GM12878 (cell line): ENCODE data around the gene MPIG6B. TPM values are rescaled to one million over a fixed set of nuclear protein-coding genes. Genes with fewer than 3 reads are reported as not detected.
A peak's percentile ranks its signal among the peaks of the same experiment; 100 is the strongest.

Source experiments
- ATF2 ChIP-seq: IDR thresholded peaks from 2 replicates; pipeline ENCODE4 v1.6.1; 2012; ENCODE audit warnings: low read length, inconsistent platforms
- CBFB ChIP-seq: IDR thresholded peaks from 2 replicates; pipeline ENCODE4 v1.6.1; 2016; ENCODE audit warnings: antibody characterized with exemption, low read depth
- CHD4 ChIP-seq: fragments of 200-600 bp; sonication (generic); IDR thresholded peaks from 2 replicates; pipeline ENCODE4 v1.6.1; 2016; ENCODE audit warnings: mild to moderate bottlenecking
- CREM ChIP-seq: IDR thresholded peaks from 2 replicates; pipeline ENCODE4 v1.6.1; 2014; ENCODE audit warnings: antibody characterized with exemption, low read depth
- E4F1 ChIP-seq: fragments of 450-650 bp; IDR thresholded peaks from 2 replicates; pipeline ENCODE4 v1.6.1; 2018; ENCODE audit warnings: borderline replicate concordance, mild to moderate bottlenecking; ENCODE audit not compliant: partially characterized antibody
- EED ChIP-seq: sonication (generic); IDR thresholded peaks from 2 replicates; pipeline ENCODE4 v1.6.1; 2016; ENCODE audit warnings: antibody characterized with exemption, low read depth
- FOXM1 ChIP-seq: IDR thresholded peaks from 2 replicates; pipeline ENCODE4 v1.6.1; 2012; ENCODE audit warnings: low read depth, mild to moderate bottlenecking, inconsistent platforms, low read length, moderate library complexity
- HCFC1 ChIP-seq: fragments of 150-350 bp; IDR thresholded peaks from 2 replicates; pipeline ENCODE4 v1.6.1; 2014; ENCODE audit warnings: low read length
- IKZF2 ChIP-seq, 2 experiments: fragments of 450-650 bp; IDR thresholded peaks; 2 replicates each; pipeline ENCODE4 v1.6.1; 2017; ENCODE audit warnings: mild to moderate bottlenecking in 2 of 2, moderate library complexity in 2 of 2
- IRF5 ChIP-seq: fragments of 450-650 bp; IDR thresholded peaks from 2 replicates; pipeline ENCODE4 v1.6.1; 2017; ENCODE audit warnings: borderline replicate concordance
- KAT2A ChIP-seq: conservative IDR thresholded peaks from 2 replicates; pipeline ENCODE4 v1.6.1; 2011; ENCODE audit warnings: low read depth, low read length; ENCODE audit not compliant: control insufficient read depth
- MEF2B ChIP-seq: fragments of 450-650 bp; IDR thresholded peaks from 2 replicates; pipeline ENCODE4 v1.6.1; 2018; ENCODE audit warnings: mild to moderate bottlenecking, moderate library complexity; ENCODE audit not compliant: partially characterized antibody, poor library complexity, severe bottlenecking
- MLLT1 ChIP-seq: fragments of 450-650 bp; IDR thresholded peaks from 2 replicates; pipeline ENCODE4 v1.6.1; 2016; ENCODE audit warnings: mild to moderate bottlenecking
- POLR2AphosphoS2 ChIP-seq: IDR thresholded peaks from 2 replicates; pipeline ENCODE4 v1.6.1; 2011; ENCODE audit warnings: low read depth, mild to moderate bottlenecking, low read length, improper control_type of control experiment, moderate library complexity
- SPI1 ChIP-seq: IDR thresholded peaks from 2 replicates; pipeline ENCODE4 v1.6.1; 2011; ENCODE audit warnings: low read depth, mild to moderate bottlenecking, low read length, moderate library complexity, borderline replicate concordance; ENCODE audit not compliant: insufficient read depth
- SUPT20H ChIP-seq: IDR thresholded peaks from 2 replicates; pipeline ENCODE4 v1.6.1; 2011; ENCODE audit warnings: low read depth, mild to moderate bottlenecking, low read length, moderate library complexity, borderline replicate concordance; ENCODE audit not compliant: control insufficient read depth
- YY1 ChIP-seq: IDR thresholded peaks from 2 replicates; pipeline ENCODE4 v1.6.1; 2011; ENCODE audit warnings: low read depth, mild to moderate bottlenecking, low read length
- ZBTB4 ChIP-seq: fragments of 450-650 bp; formaldehyde crosslinking; IDR thresholded peaks from 2 replicates; pipeline ENCODE4 v1.4.0; 2022; ENCODE audit warnings: mild to moderate bottlenecking, moderate library complexity
- polyA plus RNA-seq, 11 experiments: library from polyadenylated mRNA; depleted of rRNA in 4 of 11; unstranded in 6 of 11; stranded (reverse) in 5 of 11; fragments of >200 nt; fragmentation: Nextera tagmentation in 4 of 11; fragmentation: Illumina TruSeq in 1 of 11; extraction: Ambion mirVana in 4 of 11; extraction: Trizol in 1 of 11; gene quantifications; 1 replicate in 1 of 11; 2 replicates in 10 of 11; pipeline versions ENCODE4 v1.2.1 to v1.2.3, GENCODE V29; 2011 to 2016; ENCODE audit warnings: inconsistent platforms in 2 of 11, missing spikeins in 2 of 11, low read depth in 1 of 11
- total RNA-seq, 4 experiments: library from RNA; depleted of rRNA in 3 of 4; stranded (reverse); fragments of >200 nt in 3 of 4; fragmentation: Illumina TruSeq in 1 of 4; extraction: Trizol in 1 of 4; gene quantifications; 2 replicates each; pipeline versions ENCODE4 v1.2.1 to v1.2.3, GENCODE V29; 2013 to 2021

MPIG6B gene
- total and polyA plus RNA-seq, 10 of the 15 experiments (the other 5 are each of a cell fraction or from before 2014, with no cell fraction given) = not detected

- TF ChIP-seq E4F1 (peak; percentile 82), CREM (no peak; the same call in none of the 2 replicates), IRF5 (no peak), SPI1 (peak; percentile 68), CHD4 (no peak), CBFB (0 out of 2 replicates have a peak, but pooled peaks have one; percentile 28), YY1 (peak; percentile 85), KAT2A (no peak), HCFC1 (no peak), EED (peak; percentile 52), FOXM1 (no peak), ZBTB4 (CRISPR knock-in tag) (no peak), MEF2B (peak; percentile 86), SUPT20H (no peak), ATF2 (no peak), POLR2AphosphoS2 (peak; percentile 61; the same call in 1 of the 2 replicates), IKZF2 (IDR thresholded peaks at IDR 0.05) (peak; percentile 57 to 76), MLLT1 (peak; percentile 67; the same call in 1 of the 2 replicates)
Observed at GRCh38 chr6:31736021-31736767, 13.0 kb downstream of the MPIG6B start, which contains the start of gene CLIC1 (continued).
